ENCODE measurements around the gene FAP.

GRCh38 chr2:162267496-162267895, 24.3 kb upstream of the FAP start:
- TF ChIP-seq POLR2A (IDR thresholded peaks at IDR 0.05) (no peak), POLR2AphosphoS5 (IDR thresholded peaks at IDR 0.05) (no peak), CTCF (IDR thresholded peaks at IDR 0.05) (no peak)
